ENCODE measurements around the gene SWAP70.
A peak's percentile ranks its signal among the peaks of the same experiment; 100 is the strongest.

Gene SWAP70

DNA sequence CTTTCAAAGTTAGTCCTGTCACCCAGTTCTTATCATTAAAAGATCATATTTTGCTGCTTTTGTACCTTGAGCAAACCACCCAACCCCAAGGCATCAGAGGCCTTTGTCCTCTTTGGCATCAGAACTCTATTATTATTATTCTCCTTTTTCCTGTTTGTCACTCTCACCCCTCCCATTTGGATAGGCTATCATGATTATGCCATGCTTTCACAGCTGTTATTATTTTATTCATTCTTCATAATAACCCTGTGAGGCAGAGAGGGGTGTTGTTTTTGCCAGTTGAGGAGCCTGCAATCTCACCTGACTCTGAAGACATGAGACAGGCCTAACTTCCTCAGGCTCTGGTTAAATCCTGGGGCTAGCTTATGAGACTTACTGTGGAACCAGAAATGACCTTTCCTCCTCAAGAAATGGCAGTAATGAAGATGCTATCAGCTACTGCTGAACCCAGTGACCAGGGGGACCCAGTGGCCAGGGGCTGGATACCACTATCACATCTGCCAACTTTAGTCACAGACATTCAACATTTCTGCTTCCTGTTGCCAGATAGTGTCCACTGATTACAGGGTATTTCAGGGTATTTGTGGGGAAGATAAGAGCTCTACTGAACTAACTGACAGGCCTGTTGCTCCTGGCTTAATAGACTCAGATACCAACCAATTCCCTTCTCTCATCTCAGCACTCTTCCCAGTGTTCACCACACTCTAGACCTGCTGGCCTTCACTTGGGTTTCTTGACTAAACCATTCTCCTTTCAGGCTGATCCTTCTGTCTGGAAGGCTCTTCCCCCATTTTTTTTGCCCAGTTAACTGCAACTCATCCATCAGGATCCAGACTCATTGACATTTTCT is 11.8 kb upstream of the SWAP70 start:
- DNase-seq (ENCODE audit: low read depth), result no peak

DNA sequence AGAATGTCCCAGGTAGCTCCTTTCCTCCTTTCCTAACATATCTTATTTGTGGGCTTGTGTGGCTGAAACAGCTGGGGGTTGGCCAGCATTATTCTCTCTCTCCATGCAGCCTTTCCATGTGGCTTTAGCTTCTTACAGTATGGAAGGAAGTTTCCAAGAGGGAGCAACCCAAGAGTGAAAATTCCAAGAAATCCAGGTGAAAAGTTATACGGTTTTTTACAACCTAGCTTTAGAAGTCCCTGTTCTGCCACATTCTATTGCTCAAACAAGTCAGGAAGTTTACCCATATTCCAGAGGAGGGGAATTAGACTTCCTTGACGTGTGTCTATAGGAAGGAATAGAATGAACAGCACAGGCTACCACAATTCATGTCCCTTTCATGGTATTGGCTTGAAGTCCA is 10.0 kb upstream of the SWAP70 start:
- DNase-seq (ENCODE audit: low read depth), result no peak

DNA sequence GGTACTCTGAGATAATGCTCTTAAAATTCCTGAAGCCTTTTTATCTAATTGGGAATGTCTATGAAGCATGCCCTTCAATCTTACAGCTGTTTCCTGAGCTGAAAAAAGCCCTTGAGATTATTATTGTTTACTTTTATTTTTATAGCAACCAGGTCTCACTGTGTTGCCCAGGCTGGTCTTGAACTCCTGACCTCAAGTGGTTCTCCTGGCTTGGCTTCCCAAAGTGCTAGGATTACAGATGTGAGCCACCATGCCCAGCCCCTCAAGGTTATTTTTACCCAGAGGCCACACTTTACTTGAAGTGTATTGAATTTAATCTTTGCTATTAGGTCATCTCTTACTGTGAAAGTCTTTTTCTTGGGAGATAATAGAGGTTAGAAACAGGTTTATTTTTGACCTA is 7.0 kb upstream of the SWAP70 start:
- no peak for DNase-seq (ENCODE audit: low read depth)

DNA sequence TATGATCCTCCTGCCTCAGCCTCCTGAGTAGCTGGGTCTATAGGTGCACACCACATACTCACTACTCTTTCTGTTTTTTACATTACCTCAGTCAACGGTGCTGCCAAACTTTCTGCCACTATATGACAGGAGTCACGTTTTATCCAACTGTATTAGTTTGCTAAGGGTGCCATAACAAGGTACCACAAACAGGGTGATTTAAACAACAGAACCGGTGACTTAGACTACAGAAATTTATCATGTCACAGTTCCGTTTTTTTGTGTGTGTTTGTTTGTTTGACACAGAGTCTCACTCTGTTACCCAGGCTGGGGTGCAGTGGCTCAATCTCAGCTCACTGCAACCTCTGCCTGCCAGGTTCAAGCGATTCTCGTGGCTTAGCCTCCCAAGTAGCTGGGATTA is 6.3 kb upstream of the SWAP70 start:
- DNase-seq (ENCODE audit: low read depth), result no peak

DNA sequence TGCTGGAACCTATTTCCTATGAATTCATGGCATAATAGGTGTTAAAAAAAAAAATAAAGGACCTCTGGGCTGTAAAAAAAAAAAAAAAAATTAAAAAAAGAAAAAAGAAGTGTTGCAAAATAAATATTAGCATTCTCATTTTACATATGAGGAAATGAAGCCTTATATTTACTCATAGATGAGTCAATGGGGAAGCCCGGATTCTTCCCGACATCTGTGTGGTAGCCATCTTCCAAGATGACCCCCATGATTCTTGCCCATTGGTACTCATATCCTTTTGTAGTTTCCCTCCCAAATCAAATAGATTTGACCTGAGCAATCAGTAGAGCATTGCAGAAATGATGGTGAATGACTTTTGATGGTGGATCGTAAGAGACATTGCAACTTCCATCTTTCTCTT is 3.0 kb upstream of the SWAP70 start:
- no peak for DNase-seq (ENCODE audit: low read depth)

DNA sequence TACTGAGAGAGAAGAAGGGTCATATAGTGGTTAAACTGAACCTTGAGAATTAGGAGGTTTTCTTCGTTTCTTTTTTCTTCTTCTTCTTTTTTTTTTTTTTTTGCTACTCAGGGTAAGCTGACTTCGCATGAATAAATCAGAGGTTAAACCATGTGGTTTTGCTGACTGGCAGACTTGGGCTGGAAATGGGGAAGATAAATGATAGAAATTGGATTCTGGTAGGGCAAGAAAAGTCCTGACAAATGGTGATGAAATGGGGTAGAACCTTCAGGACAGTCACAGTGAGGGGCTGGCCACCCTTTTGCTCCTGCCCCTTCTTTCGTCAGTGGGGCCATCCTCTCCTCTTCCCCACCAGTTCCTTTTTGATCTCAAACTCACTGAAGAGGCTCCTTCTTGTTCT is 1.6 kb upstream of the SWAP70 start:
- no peak for DNase-seq (ENCODE audit: low read depth)

DNA sequence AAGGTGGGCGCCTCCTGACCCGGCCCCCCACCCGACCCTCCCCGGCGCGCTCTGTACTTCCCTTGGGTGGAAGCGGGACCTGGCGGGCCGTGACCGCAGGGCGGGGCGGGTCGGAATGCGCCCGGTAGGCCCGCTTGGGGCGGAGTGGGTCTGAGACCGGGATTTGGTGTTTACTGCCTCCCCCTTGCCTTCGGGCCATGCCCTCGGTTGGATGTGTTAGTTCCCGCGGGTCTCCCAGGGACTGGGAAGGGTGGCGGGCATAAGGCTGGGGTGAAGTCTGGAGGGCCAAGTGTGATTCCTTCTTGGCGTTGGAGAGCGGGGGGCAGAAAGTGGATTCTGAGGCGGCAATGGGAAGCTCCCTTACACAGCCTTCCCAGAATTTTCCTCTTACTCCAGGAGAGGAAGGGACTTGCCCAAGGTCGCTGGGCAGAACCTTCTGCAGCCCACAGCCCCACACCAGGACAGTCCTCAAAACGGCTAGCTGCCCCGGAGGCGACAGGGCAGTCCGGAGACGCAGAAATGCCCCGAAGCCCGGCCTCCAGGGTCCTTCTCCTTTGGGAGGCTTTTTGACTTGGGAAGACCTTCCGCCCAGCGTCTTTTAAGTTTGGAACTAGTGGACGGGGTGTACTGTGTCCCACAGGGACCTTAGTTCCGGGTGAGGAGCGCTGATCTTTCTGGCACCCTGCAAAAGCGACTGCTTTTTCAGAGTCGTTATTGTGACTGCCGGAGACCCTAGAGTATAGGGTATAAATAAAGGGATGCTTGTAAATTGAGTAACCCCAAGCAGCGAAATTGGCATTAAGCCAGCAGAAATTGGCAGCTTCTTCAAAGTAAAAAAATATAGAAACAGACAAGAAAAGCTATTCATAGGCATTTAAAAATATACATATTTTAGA is 647 bp downstream of the SWAP70 start:
- no peak for DNase-seq (ENCODE audit: low read depth)

DNA sequence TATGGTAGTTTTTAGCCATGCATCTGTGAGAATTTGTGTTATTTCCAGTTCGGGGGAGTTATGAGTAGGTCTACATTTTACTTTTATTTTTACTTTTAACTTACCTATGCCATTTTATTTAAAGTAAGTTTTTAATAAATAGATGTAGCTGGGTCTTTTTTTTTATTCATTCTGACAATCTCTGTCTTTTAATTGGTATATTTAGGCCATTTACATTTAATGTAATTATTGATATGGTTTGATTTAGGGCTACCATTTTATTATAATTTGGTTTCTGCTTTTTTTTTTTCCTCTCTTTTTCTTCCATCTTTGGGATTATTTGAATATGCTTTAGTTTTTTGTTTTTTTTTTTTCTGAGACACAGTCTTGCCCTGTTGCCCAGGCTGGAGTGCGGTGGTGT is 1.9 kb downstream of the SWAP70 start:
- DNase-seq (ENCODE audit: low read depth), result no peak

DNA sequence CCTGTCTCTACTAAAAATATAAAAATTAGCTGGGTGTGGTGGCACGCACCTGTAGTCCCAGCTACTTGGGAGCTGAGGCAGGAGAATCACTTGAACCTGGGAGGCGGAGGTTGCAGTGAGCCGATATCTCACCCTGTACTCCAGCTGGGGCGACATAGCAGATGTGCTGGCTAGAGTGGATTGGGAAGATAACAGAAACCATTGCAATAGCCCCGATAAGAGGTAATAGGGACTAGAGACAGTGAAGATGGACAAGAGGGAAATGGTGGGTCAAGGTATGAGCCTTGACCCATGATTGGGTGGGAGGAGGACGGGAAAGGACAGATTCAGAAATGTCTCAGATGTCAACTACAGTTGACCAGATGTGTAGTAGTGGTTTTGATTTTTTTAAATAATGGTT is 6.1 kb downstream of the SWAP70 start:
- DNase-seq (ENCODE audit: low read depth), result no peak

DNA sequence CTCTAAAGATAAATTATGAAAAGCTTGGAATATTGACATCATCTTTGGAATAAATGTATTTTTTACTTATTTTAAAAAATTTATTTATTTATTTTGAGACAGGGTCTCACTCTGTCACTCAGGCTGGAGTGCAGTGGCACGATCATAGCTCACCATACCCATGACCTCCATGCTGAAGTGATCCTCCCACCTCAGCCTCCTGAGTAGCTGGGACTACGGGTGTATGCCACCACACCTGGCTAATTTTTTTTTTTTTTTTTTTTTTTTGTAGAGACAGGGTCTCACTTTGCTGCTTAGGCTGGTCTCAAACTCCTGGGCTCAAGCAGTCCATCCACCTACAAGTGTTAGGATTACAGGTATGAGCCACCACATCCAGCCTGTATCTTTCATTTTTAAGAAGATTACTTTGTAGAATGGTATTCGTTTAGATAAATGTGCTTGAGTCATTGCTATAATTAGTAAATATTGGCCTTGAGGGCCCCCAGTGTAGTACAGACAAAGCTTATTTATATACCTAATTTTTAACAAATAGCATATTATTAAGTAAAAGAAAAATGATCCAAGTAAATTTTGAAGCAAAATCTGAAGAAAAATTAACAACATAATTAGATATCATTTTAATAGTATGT is 8.5 kb downstream of the SWAP70 start:
- DNase-seq (ENCODE audit: low read depth), result no peak

DNA sequence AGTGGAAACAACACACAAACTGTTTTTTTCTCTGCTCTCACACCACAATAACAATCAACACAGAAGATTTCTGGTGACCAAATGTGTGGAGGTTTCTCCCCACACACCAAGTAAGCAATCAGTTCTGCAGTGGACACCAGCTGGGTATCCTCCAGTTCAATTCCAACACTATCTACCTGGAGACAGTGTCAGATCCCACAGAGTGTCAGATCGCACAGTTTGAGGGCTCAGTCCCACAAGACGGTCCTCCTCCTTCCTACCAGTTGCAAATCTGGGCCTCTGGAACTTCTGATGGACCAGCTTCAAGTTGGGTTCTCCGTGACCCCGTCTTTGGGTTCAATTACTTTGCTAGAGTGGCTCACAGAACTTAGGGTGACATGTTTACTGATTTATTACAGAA is 9.0 kb downstream of the SWAP70 start:
- no peak for DNase-seq (ENCODE audit: low read depth)

DNA sequence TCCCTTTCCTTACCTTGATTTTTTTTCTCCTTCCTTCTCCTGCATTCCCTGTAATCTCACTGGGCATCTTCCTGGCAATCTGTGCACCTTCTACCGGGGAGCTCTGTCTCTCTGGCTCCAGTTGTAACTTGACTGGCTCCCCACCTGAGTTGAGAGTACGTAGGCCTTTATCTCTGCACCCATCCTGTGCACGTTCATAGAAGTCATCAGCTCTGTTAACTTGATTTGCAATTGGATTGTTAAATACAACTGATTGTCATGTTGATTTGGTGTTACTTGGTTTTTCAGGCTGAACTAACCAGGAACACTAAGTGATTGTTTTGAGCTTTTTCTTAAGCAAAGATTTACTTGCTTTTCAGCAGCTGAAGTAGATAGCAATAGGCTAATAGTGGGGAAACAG is 11.8 kb downstream of the SWAP70 start:
- no peak for DNase-seq (ENCODE audit: low read depth)

DNA sequence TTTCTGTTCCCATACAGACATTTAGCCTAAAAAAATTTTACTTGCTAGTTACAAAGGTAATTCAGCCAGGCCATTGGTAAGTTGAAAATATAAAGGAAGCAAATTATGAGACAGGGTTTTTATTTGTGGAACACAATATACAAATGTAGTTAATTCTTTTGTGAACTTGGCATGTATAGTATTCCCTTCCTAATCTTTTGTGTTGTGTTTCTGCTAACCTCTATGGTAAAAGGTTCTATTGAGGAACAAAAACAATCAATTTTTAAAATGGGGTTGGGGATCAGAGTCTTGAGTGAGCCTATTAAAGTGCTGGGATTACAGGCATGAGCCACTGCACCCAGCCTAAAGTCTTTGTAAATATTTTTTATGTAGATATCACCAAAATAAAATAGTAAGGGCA is 14.1 kb downstream of the SWAP70 start:
- no peak for DNase-seq (ENCODE audit: low read depth)

DNA sequence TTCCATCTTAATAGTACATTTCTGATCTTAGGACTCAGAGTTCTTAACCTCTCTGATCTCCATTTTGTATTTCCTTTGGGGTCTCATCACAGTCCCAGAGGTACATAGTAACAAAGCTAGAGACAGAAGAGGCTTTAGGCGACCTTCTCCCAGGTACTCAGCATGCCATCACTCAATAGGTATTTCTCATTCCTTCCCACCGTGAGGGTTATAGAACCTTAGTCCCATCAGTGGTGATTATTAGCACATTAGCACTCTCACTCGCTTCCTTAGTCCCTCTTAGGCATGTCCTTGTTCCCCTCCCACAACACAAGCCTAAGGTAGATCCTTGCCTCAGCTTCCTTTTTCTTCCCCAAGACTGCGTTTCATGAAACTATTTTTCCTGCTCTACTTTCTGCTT is 14.7 kb downstream of the SWAP70 start:
- DNase-seq (ENCODE audit: low read depth), result no peak

DNA sequence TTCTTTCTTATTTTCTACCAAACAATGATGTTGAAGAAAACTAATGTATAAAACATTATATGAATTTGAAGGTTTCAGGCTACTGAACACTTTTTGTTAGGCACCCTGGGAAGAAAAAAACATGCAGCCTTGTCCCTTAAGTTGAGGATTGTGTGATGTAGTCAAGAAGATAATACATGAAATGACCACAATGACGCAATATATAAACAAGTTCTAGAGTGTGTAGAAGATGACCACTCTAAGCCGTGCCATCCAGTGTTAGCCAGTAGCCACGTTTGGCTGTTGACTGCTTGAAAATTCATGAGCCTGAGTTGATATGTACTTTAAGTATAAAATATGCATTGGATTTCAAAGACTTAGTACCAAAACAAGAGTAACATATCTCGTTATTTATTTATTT is 16.2 kb downstream of the SWAP70 start:
- DNase-seq (ENCODE audit: low read depth), result no peak

DNA sequence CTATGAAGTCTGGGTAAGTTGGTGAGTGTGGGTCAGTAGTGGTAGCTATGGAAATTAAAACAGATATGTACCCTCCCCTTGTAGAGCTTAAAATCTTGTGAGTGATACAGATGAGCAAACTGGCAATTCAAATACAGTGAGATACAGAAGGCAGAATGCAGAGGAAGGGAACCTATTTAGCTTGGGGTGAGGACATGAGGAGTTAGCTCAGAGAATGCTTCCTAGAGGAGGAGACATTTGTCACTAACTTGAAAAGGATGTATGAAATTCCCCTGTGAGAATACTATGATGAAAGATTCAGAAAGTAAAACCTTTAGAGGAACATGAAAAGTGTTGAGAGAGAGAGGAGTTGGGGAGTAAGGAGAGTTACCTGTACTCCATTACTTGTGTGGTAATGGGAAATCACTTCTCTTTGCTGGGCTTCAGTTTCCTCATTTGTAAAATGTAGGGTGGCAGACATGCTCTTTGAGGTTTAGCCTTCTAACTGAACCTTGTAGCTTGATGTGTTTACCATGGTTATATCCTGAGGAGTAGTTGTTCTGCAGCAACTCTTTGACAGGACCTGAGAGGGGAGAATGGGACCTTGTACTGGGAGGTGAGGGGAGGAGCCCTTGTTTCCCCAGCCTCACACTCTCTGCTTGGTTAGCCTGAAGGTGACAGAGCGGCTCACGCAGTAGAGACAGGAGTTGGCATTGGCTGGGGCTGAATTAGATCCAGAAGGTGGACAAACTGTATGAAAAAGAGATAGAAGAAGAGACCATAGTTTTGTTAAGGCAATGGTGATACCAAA is 17.9 kb downstream of the SWAP70 start:
- DNase-seq (ENCODE audit: low read depth), result no peak

DNA sequence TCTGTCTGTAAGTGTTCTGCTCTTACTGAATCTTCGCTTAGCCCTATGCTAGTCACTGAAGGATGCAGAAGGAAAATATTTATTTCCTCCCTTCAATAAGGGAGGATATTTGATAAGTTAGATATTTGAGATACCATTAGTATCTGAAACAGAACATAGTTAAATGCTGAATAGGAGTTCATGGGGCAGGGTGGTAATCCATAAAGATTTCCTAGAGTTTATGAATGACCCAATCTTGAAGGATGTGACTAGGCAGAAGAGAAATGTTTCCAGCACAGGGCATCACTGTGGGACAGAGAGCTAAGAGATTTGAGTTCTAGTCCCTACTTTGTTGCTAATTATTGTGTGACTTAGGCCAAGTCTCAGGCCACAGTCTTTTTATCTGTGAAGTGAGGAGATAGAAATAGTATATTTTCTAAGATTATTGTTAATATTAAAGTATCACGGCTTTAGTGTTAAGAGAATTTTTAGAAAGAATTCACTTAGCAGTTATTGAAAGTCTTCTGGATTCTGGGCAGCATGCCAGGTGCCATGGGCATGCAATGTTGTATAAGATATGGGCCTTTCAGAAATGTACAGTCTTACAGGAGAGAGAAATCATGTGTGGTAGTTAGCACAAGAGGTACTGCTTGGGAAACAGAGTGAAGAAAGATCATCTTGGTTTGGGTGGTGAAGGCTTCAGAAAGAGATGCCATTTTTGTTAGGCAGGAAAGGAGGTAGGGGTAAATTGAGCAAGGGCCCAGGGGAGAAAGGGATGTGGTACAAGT is 24.0 kb downstream of the SWAP70 start:
- DNase-seq (ENCODE audit: low read depth), result no peak

DNA sequence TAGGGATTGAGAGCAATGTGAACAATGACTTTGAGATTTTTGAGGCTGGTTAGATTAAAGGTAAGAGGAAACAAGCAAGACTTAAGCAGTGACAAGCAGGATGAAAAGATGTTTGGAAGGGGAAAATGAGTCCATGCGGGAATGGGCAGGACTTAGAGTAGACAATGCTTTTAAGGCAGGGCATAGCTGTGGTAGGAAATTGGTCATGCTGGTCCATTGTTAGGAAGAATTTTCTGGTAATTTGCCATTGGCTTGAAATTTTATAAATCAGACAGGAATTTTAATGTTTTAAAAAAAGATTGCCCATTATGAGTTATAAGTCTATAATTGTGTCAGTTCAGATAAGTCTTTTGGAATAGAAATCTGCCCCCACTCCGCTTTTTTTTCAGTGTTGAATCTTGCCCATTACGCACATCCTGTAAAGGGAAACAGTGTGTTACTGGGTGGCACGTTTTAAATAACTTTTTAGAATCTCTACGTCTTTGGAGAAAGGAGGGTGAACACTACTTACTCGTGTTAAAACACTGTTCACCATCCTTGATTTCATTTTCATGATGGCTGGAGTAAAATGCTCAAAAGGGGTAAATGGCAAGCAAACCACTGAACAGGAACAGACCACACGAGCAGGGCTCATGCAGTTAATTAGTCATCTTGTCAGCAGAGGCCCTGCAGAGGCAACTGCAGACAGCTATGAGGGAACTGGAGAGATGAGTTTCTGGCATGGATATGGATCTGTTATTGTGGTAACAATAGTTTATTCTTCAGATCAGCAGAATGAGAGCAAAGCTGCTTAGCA is 25.0 kb downstream of the SWAP70 start:
- DNase-seq (ENCODE audit: low read depth), result peak; percentile 63

DNA sequence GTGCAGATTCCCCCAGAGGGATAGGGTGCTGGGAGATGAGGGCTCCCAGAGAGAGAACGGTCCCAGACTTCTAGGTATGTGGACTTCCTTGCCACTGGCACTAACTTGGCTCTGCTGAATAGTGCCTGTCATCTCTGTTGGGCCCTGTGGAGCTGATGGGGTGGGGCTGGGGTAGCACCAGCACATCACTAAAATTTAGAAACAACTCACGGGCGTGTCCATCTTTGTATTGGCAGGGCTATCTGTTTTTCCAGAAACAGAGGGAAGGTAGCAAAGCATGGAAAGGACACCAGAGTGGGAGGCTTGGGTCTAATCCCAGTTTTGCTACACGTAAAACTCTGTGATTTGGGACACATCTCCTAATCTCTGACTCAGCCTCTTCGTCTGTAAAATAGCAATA is 25.8 kb downstream of the SWAP70 start:
- DNase-seq (ENCODE audit: low read depth), result no peak

DNA sequence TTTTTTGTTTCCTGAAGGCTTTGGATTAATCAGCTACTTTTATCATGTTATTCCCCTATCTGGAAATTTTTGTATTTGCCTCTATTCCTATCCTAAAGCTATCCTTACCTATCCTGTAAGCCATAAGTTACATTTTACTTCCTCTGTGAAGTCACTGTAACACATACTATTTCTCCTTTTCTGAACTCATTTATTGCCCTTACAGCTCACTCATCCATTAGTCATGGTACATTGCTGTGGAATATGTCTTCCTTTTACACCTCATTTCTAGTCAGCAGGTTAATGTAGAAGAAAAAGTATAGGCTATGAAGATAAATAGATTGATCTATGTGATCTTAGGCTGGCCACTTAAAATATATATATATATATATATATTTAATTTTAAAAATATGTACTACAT is 28.0 kb downstream of the SWAP70 start:
- no peak for DNase-seq (ENCODE audit: low read depth)

All from stromal cell of bone marrow (primary cell).